ENCODE data around the gene TMEM14A. TPM values are rescaled to one million over a fixed set of nuclear protein-coding genes. Genes with fewer than 3 reads are reported as not detected.
"Not testable (repeated sequence)": the region's sequence is repeated elsewhere in the genome, so short reads cannot be mapped to it uniquely, and the experiment has no call there.

Gene TMEM14A
- total RNA-seq, 1 donor from 2014 or later = 25.0 TPM

GRCh38 chr6:52694404-52694803, 23.5 kb downstream of the TMEM14A start:
- Mint-ChIP-seq H3K4me1 (no peaks in the 10 kb centered on the region), H3K36me3 (ENCODE audit: low read depth) (no peaks in the 10 kb centered on the region)

GRCh38 chr6:52696418-52696817, 25.5 kb downstream of the TMEM14A start:
- TF ChIP-seq CTCF (conservative IDR thresholded peaks at IDR 0.05) = no peak
- Mint-ChIP-seq H3K36me3 (ENCODE audit: low read depth) (no peaks in the 10 kb centered on the region), H3K9me3 (no peaks in the 10 kb centered on the region), H3K4me3 (no peak overlapping the region), H3K4me1 (no peaks in the 10 kb centered on the region), H3K27ac (ENCODE audit: unreplicated experiment) (no peak overlapping the region), H3K27me3 (ENCODE audit: low read depth) (no peaks in the 10 kb centered on the region)
- no peak for DNase-seq (ENCODE audit: low read depth, low spot score)

More at GRCh38 chr6:52694404-52694803, 23.5 kb downstream of the TMEM14A start:
- Mint-ChIP-seq H3K27me3 (ENCODE audit: low read depth) (no peaks in the 10 kb centered on the region), H3K4me3 (no peak overlapping the region), H3K9me3 (no peaks in the 10 kb centered on the region), H3K27ac (ENCODE audit: unreplicated experiment) (no peak overlapping the region)
- no peak for DNase-seq (ENCODE audit: low read depth, low spot score)
- TF ChIP-seq CTCF (conservative IDR thresholded peaks at IDR 0.05) = no peak

- DNase-seq (ENCODE audit: low read depth, low spot score) = no peak
- H3K9me3 Mint-ChIP-seq = no peaks in the 10 kb centered on the region
- no peak for TF ChIP-seq CTCF (conservative IDR thresholded peaks at IDR 0.05)
- no peak overlapping the region for H3K27ac Mint-ChIP-seq (ENCODE audit: unreplicated experiment)
- no peaks in the 10 kb centered on the region for H3K27me3 Mint-ChIP-seq (ENCODE audit: low read depth)
- H3K36me3 Mint-ChIP-seq (ENCODE audit: low read depth) = no peaks in the 10 kb centered on the region
- H3K4me1 Mint-ChIP-seq = no peaks in the 10 kb centered on the region
- H3K4me3 Mint-ChIP-seq = no peak overlapping the region
Measured at GRCh38 chr6:52697903-52698302, 27.0 kb downstream of the TMEM14A start.

- DNase-seq (ENCODE audit: low read depth, low spot score) = no peak
- H3K27me3 Mint-ChIP-seq (ENCODE audit: low read depth) = no peaks in the 10 kb centered on the region
- H3K4me1 Mint-ChIP-seq = no peaks in the 10 kb centered on the region
- H3K9me3 Mint-ChIP-seq = peaks cover 8% of the 10 kb centered on the region
- TF ChIP-seq CTCF (conservative IDR thresholded peaks at IDR 0.05) = no peak
- H3K4me3 Mint-ChIP-seq = no peak overlapping the region
- H3K27ac Mint-ChIP-seq (ENCODE audit: unreplicated experiment) = no peak overlapping the region
- no peaks in the 10 kb centered on the region for H3K36me3 Mint-ChIP-seq (ENCODE audit: low read depth)
Measured at GRCh38 chr6:52704060-52704459, 33.1 kb downstream of the TMEM14A start.

- not testable (repeated sequence) for H3K4me3 Mint-ChIP-seq; DNase-seq (ENCODE audit: low read depth, low spot score); H3K4me1 Mint-ChIP-seq; H3K27ac Mint-ChIP-seq (ENCODE audit: unreplicated experiment); H3K9me3 Mint-ChIP-seq; H3K27me3 Mint-ChIP-seq (ENCODE audit: low read depth); H3K36me3 Mint-ChIP-seq (ENCODE audit: low read depth)
Measured at GRCh38 chr6:52704781-52705502, 34.0 kb downstream of the TMEM14A start.

GRCh38 chr6:52706001-52706400, 35.1 kb downstream of the TMEM14A start:
- Mint-ChIP-seq H3K27me3 (ENCODE audit: low read depth) (no peaks in the 10 kb centered on the region), H3K27ac (ENCODE audit: unreplicated experiment) (no peak overlapping the region), H3K9me3 (peaks cover 8% of the 10 kb centered on the region), H3K36me3 (ENCODE audit: low read depth) (no peaks in the 10 kb centered on the region), H3K4me3 (no peak overlapping the region), H3K4me1 (no peaks in the 10 kb centered on the region)
- no peak for DNase-seq (ENCODE audit: low read depth, low spot score)
- no peak for TF ChIP-seq CTCF (conservative IDR thresholded peaks at IDR 0.05)

Data from neural crest cell (in vitro differentiated cells).